NB4 (cell line): Measurements from ENCODE around the gene CFAP99.

Experiments used
- DNase-seq: peaks from one replicate; pipeline ENCODE4 v3.0.0; 2010; ENCODE audit warnings: low read depth
- H3K4me3 ChIP-seq: one replicate; pipeline ENCODE4 v1.5.1; 2011; ENCODE audit warnings: mild to moderate bottlenecking, low read depth, low read length, moderate library complexity
- CTCF ChIP-seq: IDR thresholded peaks from one replicate; pipeline ENCODE4 v1.5.1; 2012; ENCODE audit warnings: low read depth, low read length
- MAX ChIP-seq: IDR thresholded peaks from 2 replicates; pipeline ENCODE4 v1.6.1; 2011; ENCODE audit warnings: low read depth, low read length
- MYC ChIP-seq: IDR thresholded peaks from 2 replicates; pipeline ENCODE4 v1.6.1; 2011; ENCODE audit warnings: low read depth, low read length
- POLR2A ChIP-seq: IDR thresholded peaks from 2 replicates; pipeline ENCODE4 v1.6.1; 2011; ENCODE audit warnings: mild to moderate bottlenecking; ENCODE audit not compliant: insufficient read length; ENCODE audit errors: extremely low read depth

CFAP99 gene

GRCh38 chr4:2507259-2507658 lies 88.5 kb downstream of the CFAP99 start:
- H3K4me3 ChIP-seq = no peak overlapping the region
- no peak for DNase-seq
- TF ChIP-seq POLR2A = no peak
- TF ChIP-seq CTCF = no peak
- TF ChIP-seq MYC = no peak
- no peak for TF ChIP-seq MAX

- TF ChIP-seq POLR2A = no peak
- TF ChIP-seq MAX = no peak
- no peak for DNase-seq
- H3K4me3 ChIP-seq = no peak overlapping the region
Observed at GRCh38 chr4:2507855-2508254, 89.1 kb downstream of the CFAP99 start.

- TF ChIP-seq MAX (no peak), CTCF (no peak), POLR2A (no peak), MYC (no peak)
- DNase-seq = no peak
- no peak overlapping the region for H3K4me3 ChIP-seq
Observed at GRCh38 chr4:2510351-2511259, 91.8 kb downstream of the CFAP99 start.

GRCh38 chr4:2511645-2512131 lies 92.9 kb downstream of the CFAP99 start:
- H3K4me3 ChIP-seq = no peak overlapping the region
- TF ChIP-seq MAX = no peak
- no peak for TF ChIP-seq CTCF
- TF ChIP-seq POLR2A = no peak
- no peak for TF ChIP-seq MYC
- DNase-seq = no peak
